OCI-LY7 (cell line): Measurements from ENCODE around the gene CDK17. TPM values are rescaled to one million over a fixed set of nuclear protein-coding genes. Genes with fewer than 3 reads are reported as not detected.

Source experiments
- BruUV-seq: library from RNA; stranded (reverse); fragments of 400-500 nt; replicated peaks from 2 replicates; lab custom pipeline; 2021; lab: Mats Ljungman, UMichigan
- CTCF ChIA-PET: fragments of 300-600 bp; sonication (Branson Sonifier 250); formaldehyde crosslinking; loops from one replicate; lab custom pipeline; 2022; ENCODE audit warnings: antibody characterized with exemption; ENCODE audit not compliant: unreplicated experiment; lab: Charles Lee
- POLR2A ChIA-PET: fragments of 300-600 bp; sonication (Branson Sonifier 250); formaldehyde crosslinking; loops from one replicate; lab custom pipeline; 2022; ENCODE audit warnings: antibody characterized with exemption; lab: Charles Lee
- DNase-seq: peaks from one replicate; pipeline ENCODE4 v3.0.0-alpha.2; 2015; ENCODE audit warnings: low spot score
- H2AFZ ChIP-seq: fragments of 200-600 bp; sonication (generic), shearing (Covaris generic); 2 replicates; pipeline ENCODE4 v1.6.1; 2014; ENCODE audit warnings: mild to moderate bottlenecking, antibody characterized with exemption, low read length, moderate library complexity
- H3K27ac ChIP-seq: fragments of 200-600 bp; sonication (generic); 2 replicates; pipeline ENCODE4 v1.5.1; 2014; ENCODE audit warnings: mixed run types, low read depth, mild to moderate bottlenecking, moderate library complexity, low read length, inconsistent platforms; ENCODE audit not compliant: poor library complexity, severe bottlenecking
- H3K36me3 ChIP-seq: fragments of 200-600 bp; sonication (generic); 2 replicates; pipeline ENCODE4 v1.6.1; 2014; ENCODE audit warnings: mild to moderate bottlenecking, antibody characterized with exemption, low read length, moderate library complexity, mixed read lengths; ENCODE audit not compliant: insufficient read depth
- H3K4me1 ChIP-seq: fragments of 200-600 bp; sonication (generic); 2 replicates; pipeline ENCODE4 v1.5.1; 2014; ENCODE audit warnings: mild to moderate bottlenecking, low read length; ENCODE audit not compliant: insufficient read depth, poor library complexity, severe bottlenecking
- H3K4me2 ChIP-seq: fragments of 200-600 bp; sonication (generic); 2 replicates; pipeline ENCODE4 v1.6.1; 2014; ENCODE audit warnings: mild to moderate bottlenecking, low read length
- H3K4me3 ChIP-seq: fragments of 200-600 bp; sonication (generic); 2 replicates; pipeline ENCODE4 v1.5.1; 2014; ENCODE audit warnings: mild to moderate bottlenecking, low read depth, low read length; ENCODE audit not compliant: poor library complexity, severe bottlenecking
- H3K79me2 ChIP-seq: fragments of 200-600 bp; sonication (generic); 2 replicates; pipeline ENCODE4 v1.6.1; 2016; ENCODE audit warnings: low read depth, mild to moderate bottlenecking, low read length, moderate library complexity, mixed read lengths; ENCODE audit not compliant: insufficient read depth
- H3K9me2 ChIP-seq: fragments of 200-600 bp; sonication (generic); 2 replicates; pipeline ENCODE4 v1.6.1; 2016; ENCODE audit warnings: mild to moderate bottlenecking, low read length, mixed read lengths; ENCODE audit not compliant: insufficient read depth
- H3K9me3 ChIP-seq: fragments of 200-600 bp; sonication (generic); 2 replicates; pipeline ENCODE4 v1.6.1; 2014; ENCODE audit warnings: mild to moderate bottlenecking, mixed run types, low read length, mixed read lengths
- H4K20me1 ChIP-seq: fragments of 200-600 bp; sonication (generic); 2 replicates; pipeline ENCODE4 v1.6.1; 2014; ENCODE audit warnings: mild to moderate bottlenecking, antibody characterized with exemption, low read length, moderate library complexity, mixed read lengths; ENCODE audit not compliant: insufficient read depth
- EZH2phosphoT487 ChIP-seq: fragments of 200-600 bp; sonication (generic); IDR thresholded peaks from 2 replicates; pipeline ENCODE4 v1.6.1; 2018; ENCODE audit warnings: low read depth, borderline replicate concordance, mild to moderate bottlenecking, mixed run types, antibody characterized with exemption, low read length, moderate library complexity, mixed read lengths
- intact Hi-C: fragments of 100-400 bp; cut with micrococcal nuclease; formaldehyde crosslinking; loops from one replicate; pipeline ENCODE4 v1.10.0; 2022; ENCODE audit not compliant: unreplicated experiment
- total RNA-seq, 2 experiments: library from RNA; depleted of rRNA in 1 of 2; stranded (reverse); fragments of >200 nt in 1 of 2; shearing (Covaris generic) in 1 of 2; gene quantifications; 2 replicates each; pipeline ENCODE4 v1.2.3, GENCODE V29; 2014 to 2022
- TF ChIP-seq, protein P1 (sequence below): fragments of 200-600 bp; sonication (generic); conservative IDR thresholded peaks from 2 replicates; pipeline ENCODE4 v1.5.1; 2014; ENCODE audit warnings: mild to moderate bottlenecking, antibody characterized with exemption, low read length, moderate library complexity, mixed read lengths

Gene CDK17
- total RNA-seq, 2 experiments from 2014 or later, result 34.5 to 43.4 TPM

DNA sequence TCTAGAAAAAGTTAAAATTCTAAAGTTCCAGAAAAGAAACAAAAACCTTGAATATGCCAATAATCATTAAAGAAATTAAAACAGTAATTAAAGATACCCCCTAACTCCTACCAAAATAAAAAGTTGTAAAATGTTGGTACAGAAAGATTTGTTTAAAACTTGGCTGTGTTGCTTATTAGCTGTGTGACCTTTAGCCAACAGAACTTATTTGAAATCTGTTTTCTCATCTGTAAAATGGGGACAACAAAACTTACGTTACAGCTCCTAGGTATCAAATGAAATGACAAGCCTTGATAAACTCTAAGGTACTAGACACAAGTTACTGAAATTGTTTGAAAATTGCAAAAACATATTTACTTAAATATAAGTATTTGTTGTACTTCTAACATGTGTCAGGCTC is 134.4 kb downstream of the CDK17 start:
- DNase-seq, result no peak
- H3K9me3 ChIP-seq, result no peaks in the 10 kb centered on the region
- H3K4me2 ChIP-seq, result no peak overlapping the region
- no peak overlapping the region for H3K27ac ChIP-seq
- H4K20me1 ChIP-seq, result no peaks in the 10 kb centered on the region
- POLR2A ChIA-PET, result interaction anchor here (0.8 to 1.6 kb wide), 2 partner anchors 8 to 60 kb away, joined by 3 to 5 read pairs; no protein-coding TSS in a partner anchor
- no peak overlapping the region for H2AFZ ChIP-seq
- no peaks in the 10 kb centered on the region for H3K9me2 ChIP-seq
- BruUV-seq, result no TSS peak
- H3K79me2 ChIP-seq, result no peaks in the 10 kb centered on the region
- CTCF ChIA-PET, result no interaction called here
- no peaks in the 10 kb centered on the region for H3K4me1 ChIP-seq
- no peak overlapping the region for H3K4me3 ChIP-seq
- intact Hi-C loops, result no loop called here
- peaks cover 33% of the 10 kb centered on the region for H3K36me3 ChIP-seq
- TF ChIP-seq, protein P1, sequence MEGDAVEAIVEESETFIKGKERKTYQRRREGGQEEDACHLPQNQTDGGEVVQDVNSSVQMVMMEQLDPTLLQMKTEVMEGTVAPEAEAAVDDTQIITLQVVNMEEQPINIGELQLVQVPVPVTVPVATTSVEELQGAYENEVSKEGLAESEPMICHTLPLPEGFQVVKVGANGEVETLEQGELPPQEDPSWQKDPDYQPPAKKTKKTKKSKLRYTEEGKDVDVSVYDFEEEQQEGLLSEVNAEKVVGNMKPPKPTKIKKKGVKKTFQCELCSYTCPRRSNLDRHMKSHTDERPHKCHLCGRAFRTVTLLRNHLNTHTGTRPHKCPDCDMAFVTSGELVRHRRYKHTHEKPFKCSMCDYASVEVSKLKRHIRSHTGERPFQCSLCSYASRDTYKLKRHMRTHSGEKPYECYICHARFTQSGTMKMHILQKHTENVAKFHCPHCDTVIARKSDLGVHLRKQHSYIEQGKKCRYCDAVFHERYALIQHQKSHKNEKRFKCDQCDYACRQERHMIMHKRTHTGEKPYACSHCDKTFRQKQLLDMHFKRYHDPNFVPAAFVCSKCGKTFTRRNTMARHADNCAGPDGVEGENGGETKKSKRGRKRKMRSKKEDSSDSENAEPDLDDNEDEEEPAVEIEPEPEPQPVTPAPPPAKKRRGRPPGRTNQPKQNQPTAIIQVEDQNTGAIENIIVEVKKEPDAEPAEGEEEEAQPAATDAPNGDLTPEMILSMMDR, result no peak
- TF ChIP-seq EZH2phosphoT487, result no peak

DNA sequence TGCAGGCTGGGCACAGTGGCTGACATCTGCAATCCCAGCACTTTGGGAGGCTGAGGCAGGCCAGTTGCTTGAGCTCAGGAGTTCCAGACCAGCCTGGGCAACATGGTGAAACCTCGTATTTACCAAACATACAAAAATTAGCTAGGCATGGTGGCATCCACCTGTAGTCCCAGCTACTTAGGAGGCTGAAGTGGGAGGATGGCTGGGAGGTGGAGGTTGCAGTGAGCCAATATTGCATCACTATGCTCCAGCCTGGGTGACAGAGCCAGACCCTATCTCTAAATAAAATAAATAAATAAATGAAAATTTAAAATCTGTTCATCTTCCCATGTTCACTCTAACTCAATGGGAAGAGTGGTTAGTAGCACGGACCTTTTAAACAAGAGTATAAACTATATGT is 134.8 kb downstream of the CDK17 start:
- Histone ChIP-seq H3K4me1 (no peaks in the 10 kb centered on the region), H3K36me3 (peaks cover 33% of the 10 kb centered on the region), H3K9me3 (no peaks in the 10 kb centered on the region), H3K4me2 (no peak overlapping the region), H3K4me3 (no peak overlapping the region), H3K79me2 (no peaks in the 10 kb centered on the region), H4K20me1 (no peaks in the 10 kb centered on the region), H3K27ac (no peak overlapping the region), H2AFZ (no peak overlapping the region), H3K9me2 (no peaks in the 10 kb centered on the region)
- no peak for DNase-seq
- ChIA-PET CTCF (no interaction called here), POLR2A (interaction anchor here (1.6 kb wide), 1 partner anchor 60 kb away, joined by 5 read pairs; no protein-coding TSS in a partner anchor)
- intact Hi-C loops, result no loop called here
- TF ChIP-seq, protein P1, result no peak
- TF ChIP-seq EZH2phosphoT487, result no peak
- BruUV-seq, result no TSS peak

DNA sequence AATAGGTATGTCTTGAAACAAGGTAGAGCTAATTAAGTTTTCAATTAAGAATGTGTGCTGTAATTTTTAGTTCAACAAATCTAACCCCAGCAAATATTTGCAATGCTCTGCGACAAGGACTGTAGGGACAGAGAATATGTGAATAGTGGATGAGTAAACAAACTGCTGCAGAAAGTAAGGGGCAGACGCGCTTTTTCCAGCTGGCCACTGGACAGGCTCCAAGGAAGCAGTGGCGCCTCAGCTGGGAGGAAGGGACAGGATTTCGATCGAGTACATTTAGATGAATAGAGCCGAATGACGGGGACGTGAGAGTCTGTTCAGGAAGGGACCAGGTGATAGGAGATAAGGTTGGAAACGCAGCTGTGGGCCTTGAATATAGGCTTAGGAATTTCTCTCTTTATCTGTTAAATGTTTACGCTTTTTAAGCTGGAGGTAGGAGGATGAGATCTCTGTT is 136.8 kb downstream of the CDK17 start:
- no TSS peak for BruUV-seq
- Histone ChIP-seq H3K4me2 (no peak overlapping the region), H2AFZ (no peak overlapping the region), H4K20me1 (no peaks in the 10 kb centered on the region), H3K4me1 (no peaks in the 10 kb centered on the region), H3K27ac (no peak overlapping the region), H3K9me3 (no peaks in the 10 kb centered on the region), H3K79me2 (no peaks in the 10 kb centered on the region), H3K4me3 (no peak overlapping the region), H3K36me3 (peaks cover 30% of the 10 kb centered on the region), H3K9me2 (no peaks in the 10 kb centered on the region)
- no peak for DNase-seq
- intact Hi-C loops, result no loop called here
- CTCF ChIA-PET, result no interaction called here
- POLR2A ChIA-PET, result interaction anchor here (0.9 to 1.3 kb wide), 3 partner anchors 9 to 191 kb away, joined by 3 to 7 read pairs (median 4); no protein-coding TSS in a partner anchor
- no peak for TF ChIP-seq EZH2phosphoT487
- TF ChIP-seq, protein P1, result no peak
